SU-DHL-6 (cell line): ENCODE results near the gene MROH2A.

Experiments
- CTCF ChIP-seq: fragments of 200-600 bp; sonication (generic); IDR thresholded peaks from one replicate; pipeline ENCODE4 v1.5.1; 2017; ENCODE audit warnings: antibody characterized with exemption, mild to moderate bottlenecking, low read length, moderate library complexity; ENCODE audit not compliant: insufficient read depth, poor library complexity, severe bottlenecking
- EZH2phosphoT487 ChIP-seq: fragments of 200-600 bp; sonication (generic), shearing (Covaris generic); conservative IDR thresholded peaks from 2 replicates; pipeline ENCODE4 v1.6.1; 2018; ENCODE audit warnings: mild to moderate bottlenecking, antibody characterized with exemption, low read length, moderate library complexity, mixed read lengths

- no peak for TF ChIP-seq CTCF
- TF ChIP-seq EZH2phosphoT487 = no peak
These were observed 36.1 kb downstream of the MROH2A start for GRCh38 chr2:233814056-233814835.
